ENCODE data around the gene TAGLN.

DNA sequence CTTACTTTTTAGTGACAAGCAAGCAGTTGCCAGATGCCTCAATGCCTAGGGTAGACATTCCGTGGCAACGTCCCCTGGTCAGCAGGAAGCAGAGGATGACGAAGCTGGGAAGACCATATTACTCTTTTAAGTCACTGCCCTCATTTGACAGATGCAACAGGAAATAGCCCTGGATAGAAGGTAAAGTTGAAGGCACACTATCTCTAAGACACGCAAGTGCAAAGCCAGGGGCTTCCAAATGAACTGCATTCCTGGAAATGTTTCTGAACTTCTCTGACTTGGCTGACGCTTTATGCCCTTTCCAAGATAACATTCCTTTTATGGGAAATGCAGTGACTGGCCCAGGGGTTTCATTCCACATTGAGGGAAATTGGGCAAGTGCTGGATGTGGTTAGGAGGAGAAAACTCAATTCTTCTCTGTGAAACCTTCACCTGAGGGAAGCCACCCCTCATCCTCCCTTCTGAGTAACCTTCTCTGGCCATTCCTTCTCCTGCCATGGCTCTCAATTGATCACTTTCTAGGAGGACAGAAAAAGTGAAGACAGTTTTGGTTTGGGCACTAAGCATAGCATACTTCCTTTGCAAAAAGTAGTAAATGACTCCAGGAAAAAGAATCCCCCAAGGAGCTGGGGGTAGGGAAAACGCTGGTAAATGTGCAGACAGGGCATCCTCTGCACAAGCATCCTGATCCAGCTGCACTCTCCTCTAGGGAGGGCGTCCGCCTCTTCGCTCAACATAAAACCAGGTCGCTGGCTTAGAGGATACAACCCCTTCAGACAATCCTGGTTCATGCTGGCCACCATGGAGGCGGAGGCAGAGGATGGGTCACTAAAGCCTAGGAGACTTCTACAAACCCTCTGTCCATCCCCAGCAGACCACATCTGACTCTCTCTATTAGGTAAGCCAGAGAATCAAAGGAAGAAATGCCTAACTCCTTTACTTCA lies 18.2 kb downstream of the TAGLN start:
- TF ChIP-seq, protein P1, sequence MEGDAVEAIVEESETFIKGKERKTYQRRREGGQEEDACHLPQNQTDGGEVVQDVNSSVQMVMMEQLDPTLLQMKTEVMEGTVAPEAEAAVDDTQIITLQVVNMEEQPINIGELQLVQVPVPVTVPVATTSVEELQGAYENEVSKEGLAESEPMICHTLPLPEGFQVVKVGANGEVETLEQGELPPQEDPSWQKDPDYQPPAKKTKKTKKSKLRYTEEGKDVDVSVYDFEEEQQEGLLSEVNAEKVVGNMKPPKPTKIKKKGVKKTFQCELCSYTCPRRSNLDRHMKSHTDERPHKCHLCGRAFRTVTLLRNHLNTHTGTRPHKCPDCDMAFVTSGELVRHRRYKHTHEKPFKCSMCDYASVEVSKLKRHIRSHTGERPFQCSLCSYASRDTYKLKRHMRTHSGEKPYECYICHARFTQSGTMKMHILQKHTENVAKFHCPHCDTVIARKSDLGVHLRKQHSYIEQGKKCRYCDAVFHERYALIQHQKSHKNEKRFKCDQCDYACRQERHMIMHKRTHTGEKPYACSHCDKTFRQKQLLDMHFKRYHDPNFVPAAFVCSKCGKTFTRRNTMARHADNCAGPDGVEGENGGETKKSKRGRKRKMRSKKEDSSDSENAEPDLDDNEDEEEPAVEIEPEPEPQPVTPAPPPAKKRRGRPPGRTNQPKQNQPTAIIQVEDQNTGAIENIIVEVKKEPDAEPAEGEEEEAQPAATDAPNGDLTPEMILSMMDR (IDR thresholded peaks at IDR 0.05), result no peak
- peak; percentile 29 to 81 for TF ChIP-seq EP300 (IDR thresholded peaks at IDR 0.05)

All from tibial nerve (tissue), 4 donors.